A549 treated with AZD2906 at 1 μM for 4 hours (cell line): Measurements from ENCODE around the gene PLPPR5. TPM values are rescaled to one million over a fixed set of nuclear protein-coding genes. Genes with fewer than 3 reads are reported as not detected.

Source experiments
- total RNA-seq: library from RNA; stranded (reverse); fragments of 200-300 nt; extraction: Qiagen RNA extraction; gene quantifications from 5 replicates; pipeline ENCODE4 v1.2.3, GENCODE V29; 2022

Gene PLPPR5
- 0.03 TPM in 1 of 5 replicates, not detected in the others for total RNA-seq

GRCh38 chr1:99004861-99005442, at the start of gene PLPPR5:
Gene PLPPR5, minus strand, starts transcription at chr1:99004861. Its CDS starts 190 bp downstream, at chr1:99004671.

